Liver (tissue), 9 donors: ENCODE data around the gene TM4SF18. TPM values are rescaled to one million over a fixed set of nuclear protein-coding genes. Genes with fewer than 3 reads are reported as not detected.
A peak's percentile ranks its signal among the peaks of the same experiment; 100 is the strongest.
"Not testable (repeated sequence)": the region's sequence is repeated elsewhere in the genome, so short reads cannot be mapped to it uniquely, and the experiment has no call there.

Experiments
- DNase-seq: peaks from one replicate; pipeline ENCODE4 v3.0.0-alpha.2; 2017; ENCODE audit warnings: low spot score
- H3K27ac ChIP-seq, 2 donors: one replicate each; pipeline ENCODE4 v1.7.0; 2013; ENCODE audit warnings: inconsistent platforms in 2 of 2, low read length in 2 of 2, control low read depth in 1 of 2, low read depth in 1 of 2, mild to moderate bottlenecking in 1 of 2
- H3K27me3 ChIP-seq, 4 donors: one replicate each; pipeline versions ENCODE4 v1.6.1 to v1.7.0; 2013; ENCODE audit warnings: low read length in 3 of 4, inconsistent platforms in 1 of 4, mild to moderate bottlenecking in 1 of 4, moderate library complexity in 1 of 4; ENCODE audit not compliant: control insufficient read depth in 4 of 4, insufficient read depth in 4 of 4
- H3K36me3 ChIP-seq, 4 donors: one replicate each; pipeline versions ENCODE4 v1.6.1 to v1.7.0; 2013; ENCODE audit warnings: low read length in 3 of 4, mild to moderate bottlenecking in 3 of 4, low read depth in 1 of 4, moderate library complexity in 1 of 4; ENCODE audit not compliant: control insufficient read depth in 4 of 4, insufficient read depth in 3 of 4
- H3K4me1 ChIP-seq, 4 donors: one replicate each; pipeline versions ENCODE4 v1.6.1 to v1.7.0; 2013; ENCODE audit warnings: low read length in 3 of 4, mild to moderate bottlenecking in 3 of 4, moderate library complexity in 1 of 4; ENCODE audit not compliant: control insufficient read depth in 4 of 4, insufficient read depth in 4 of 4
- H3K4me3 ChIP-seq, 3 donors: one replicate each; pipeline versions ENCODE4 v1.6.1 to v1.7.0; 2013; ENCODE audit warnings: low read length in 3 of 3, control low read depth in 1 of 3, low read depth in 1 of 3, mild to moderate bottlenecking in 1 of 3
- H3K9ac ChIP-seq, 2 donors: one replicate each; pipeline ENCODE4 v1.7.0; 2013; ENCODE audit warnings: low read length in 2 of 2, mild to moderate bottlenecking in 2 of 2, moderate library complexity in 2 of 2, control low read depth in 1 of 2, low read depth in 1 of 2
- H3K9me3 ChIP-seq, 4 donors: one replicate each; pipeline versions ENCODE4 v1.6.1 to v1.7.0; 2013; ENCODE audit warnings: low read length in 3 of 4; ENCODE audit not compliant: control insufficient read depth in 4 of 4
- EGR1 ChIP-seq, 2 donors: IDR thresholded peaks; 2 replicates each; pipeline ENCODE4 v1.6.1; 2016 to 2018; ENCODE audit warnings: antibody characterized with exemption in 2 of 2, low read depth in 2 of 2
- FOXA1 ChIP-seq: IDR thresholded peaks from 2 replicates; pipeline ENCODE4 v1.6.1; 2016; ENCODE audit warnings: antibody characterized with exemption
- FOXA2 ChIP-seq: IDR thresholded peaks from 2 replicates; pipeline ENCODE4 v1.6.1; 2016; ENCODE audit warnings: antibody characterized with exemption
- GABPA ChIP-seq, 2 donors: IDR thresholded peaks in 1 of 2; conservative IDR thresholded peaks in 1 of 2; 2 replicates each; pipeline ENCODE4 v1.6.1; 2016; ENCODE audit warnings: antibody characterized with exemption in 2 of 2, mild to moderate bottlenecking in 1 of 2, moderate library complexity in 1 of 2
- HNF4A ChIP-seq, 2 donors: conservative IDR thresholded peaks; 2 replicates each; pipeline ENCODE4 v1.6.1; 2016; ENCODE audit warnings: antibody characterized with exemption in 2 of 2, mild to moderate bottlenecking in 2 of 2
- HNF4G ChIP-seq: IDR thresholded peaks from 2 replicates; pipeline ENCODE4 v1.6.1; 2016; ENCODE audit warnings: antibody characterized with exemption
- JUND ChIP-seq, 2 donors: IDR thresholded peaks; 2 replicates each; pipeline ENCODE4 v1.6.1; 2016; ENCODE audit warnings: antibody characterized with exemption in 2 of 2
- NR2F2 ChIP-seq: IDR thresholded peaks from 2 replicates; pipeline ENCODE4 v1.6.1; 2016; ENCODE audit warnings: antibody characterized with exemption
- RAD21 ChIP-seq, 2 donors: IDR thresholded peaks; 2 replicates each; pipeline ENCODE4 v1.6.1; 2016; ENCODE audit warnings: antibody characterized with exemption in 2 of 2, mild to moderate bottlenecking in 2 of 2
- RXRA ChIP-seq, 2 donors: IDR thresholded peaks; 2 replicates each; pipeline ENCODE4 v1.6.1; 2017 to 2018; ENCODE audit warnings: antibody characterized with exemption in 2 of 2, mild to moderate bottlenecking in 1 of 2
- SP1 ChIP-seq: IDR thresholded peaks from 2 replicates; pipeline ENCODE4 v1.6.1; 2018; ENCODE audit warnings: antibody characterized with exemption, mild to moderate bottlenecking
- TAF1 ChIP-seq: conservative IDR thresholded peaks from 2 replicates; pipeline ENCODE4 v1.6.1; 2016; ENCODE audit warnings: antibody characterized with exemption, mild to moderate bottlenecking
- YY1 ChIP-seq: IDR thresholded peaks from 2 replicates; pipeline ENCODE4 v1.6.1; 2016; ENCODE audit warnings: antibody characterized with exemption, mild to moderate bottlenecking
- WGBS: extraction: QIAGEN DNeasy Blood & Tissue Kit; methylation state at CpG from one replicate; pipeline ENCODE4 v1.1.7; 2013; 5-methylcytosine and 5-hydroxymethylcytosine counted together
- polyA plus RNA-seq, 2 donors: library from polyadenylated mRNA; stranded (reverse) in 1 of 2; unstranded in 1 of 2; fragments of 200-250 nt in 1 of 2; fragments of >200 nt in 1 of 2; fragmentation: Nextera tagmentation in 1 of 2; extraction: Ambion mirVana in 1 of 2; gene quantifications; one replicate each; pipeline versions ENCODE4 v1.2.1 to v1.2.3, GENCODE V29; 2013 to 2015
- total RNA-seq, 2 donors: library from RNA; depleted of rRNA; stranded (reverse); fragments of >200 nt; gene quantifications; one replicate each; pipeline ENCODE4 v1.2.3, GENCODE V29; 2014
- donor health status: healthy.
- donor health status: healthy.
- donor health status: healthy.
- donor health status: healthy.
- donor health status: healthy.

Gene TM4SF18
- total and polyA plus RNA-seq, 4 donors: 4.9 to 12.6 (median 6.4) TPM

GRCh38 chr3:149381173-149382100 lies 48.0 kb upstream of the TM4SF18 start (continued):
- TF ChIP-seq RAD21 (IDR thresholded peaks at IDR 0.05) (no peak), JUND (IDR thresholded peaks at IDR 0.05) (no peak), TAF1 (no peak), NR2F2 (no peak), FOXA1 (no peak)

GRCh38 chr3:149380220-149380619 lies 46.8 kb upstream of the TM4SF18 start:
- not testable (repeated sequence) for H3K27me3 ChIP-seq, H3K36me3 ChIP-seq, DNase-seq, H3K27ac ChIP-seq, H3K9me3 ChIP-seq, H3K4me3 ChIP-seq, H3K9ac ChIP-seq
- over 99% methylated on average over 22 of the region's 32 CpGs for WGBS
- peaks cover 2 to 17% (median 11%) of the 10 kb centered on the region in 4 donors for H3K4me1 ChIP-seq

- no peak for DNase-seq
- Histone ChIP-seq H3K4me1 (peaks cover 2 to 21% (median 12%) of the 10 kb centered on the region in 4 donors), H3K27ac (peak overlapping the region; percentile 58 to 79), H3K27me3 (no peaks in the 10 kb centered on the region), H3K4me3 (no peak overlapping the region), H3K9me3 (no peaks in the 10 kb centered on the region), H3K36me3 (no peaks in the 10 kb centered on the region), H3K9ac (no peak overlapping the region)
- TF ChIP-seq EGR1 (IDR thresholded peaks at IDR 0.05; ENCODE audit: low read depth in 2 of 2): no peak
- no peak for TF ChIP-seq YY1
- no peak for TF ChIP-seq HNF4A (conservative IDR thresholded peaks at IDR 0.05)
- TF ChIP-seq GABPA (IDR thresholded peaks at IDR 0.05 in 1 of 2, conservative IDR thresholded peaks at IDR 0.05 in 1 of 2): no peak
- TF ChIP-seq HNF4G: no peak
- no peak for TF ChIP-seq TAF1
- WGBS: 90% methylated on average over 9 of the region's 9 CpGs
These were observed 45.3 kb upstream of the TM4SF18 start for GRCh38 chr3:149378478-149379309.

DNA sequence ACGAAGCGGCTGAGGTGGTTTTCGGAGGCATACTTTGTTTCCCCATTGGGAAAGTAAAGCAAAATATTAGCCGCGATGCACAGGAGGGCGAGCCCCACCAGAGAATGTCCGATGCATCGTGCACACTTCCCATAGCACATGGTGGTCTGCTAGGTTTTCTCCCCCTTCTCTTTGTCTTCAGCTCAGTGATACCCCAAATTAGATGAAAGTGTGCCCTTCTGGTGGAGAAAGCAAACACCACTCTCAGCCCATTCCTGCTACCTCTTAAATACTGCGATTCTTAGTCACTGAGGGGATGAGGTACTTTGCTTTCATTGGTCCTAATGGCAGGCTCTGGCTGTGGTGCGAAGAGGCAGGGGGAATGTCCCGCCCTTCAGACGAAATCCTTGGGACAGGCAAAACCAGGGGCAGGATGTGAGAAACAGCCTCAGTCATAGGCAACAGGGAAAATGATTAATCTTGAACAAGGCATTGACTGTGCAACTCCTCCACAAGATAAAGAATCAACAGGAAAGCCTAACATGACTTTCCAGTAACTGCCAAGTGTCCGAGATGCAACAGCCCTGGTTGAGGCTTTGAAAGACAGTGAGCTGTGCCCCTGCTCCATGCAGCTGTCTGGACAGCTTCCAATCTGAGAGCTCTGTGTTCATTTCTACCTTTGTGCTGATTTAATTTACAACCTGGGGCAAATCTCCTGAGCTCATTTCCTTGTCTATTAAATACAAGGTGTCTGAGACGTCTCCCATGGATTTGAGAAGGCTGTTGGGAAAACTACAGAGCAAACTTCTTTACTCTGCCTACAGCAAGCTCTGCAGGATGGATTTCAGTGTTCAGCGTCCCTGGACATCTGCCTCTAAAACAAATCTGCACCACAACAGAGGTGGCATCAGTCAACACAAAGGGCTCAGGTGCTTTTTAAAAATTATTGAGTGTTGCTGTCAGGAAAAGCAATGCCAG lies 44.2 kb upstream of the TM4SF18 start, which contains the start of gene TM4SF1:
Gene TM4SF1, minus strand, starts transcription at position 242 of the 957 bp plus-strand sequence. Its CDS starts 102 bp downstream, at position 140.
- Histone ChIP-seq H3K4me3 (peak within 1 kb of the TSS; percentile 42 to 67 (median 45)), H3K9me3 (no peaks in the 10 kb centered on the region), H3K27me3 (no peaks in the 10 kb centered on the region), H3K36me3 (peaks cover 0 to 3% (median 0%) of the 10 kb centered on the region in 4 donors), H3K9ac (peak within 1 kb of the TSS; percentile 35 to 71), H3K27ac (peak within 1 kb of the TSS; percentile 58 to 79), H3K4me1 (peaks cover 2 to 25% (median 14%) of the 10 kb centered on the region in 4 donors)
- DNase-seq: no peak
- TF ChIP-seq SP1 (peak; percentile 38), GABPA (IDR thresholded peaks at IDR 0.05 in 1 of 2, conservative IDR thresholded peaks at IDR 0.05 in 1 of 2) (no peak), FOXA2 (peak; percentile 22), TAF1 (peak; percentile 81), RAD21 (IDR thresholded peaks at IDR 0.05) (no peak), RXRA (IDR thresholded peaks at IDR 0.05) (peak in 1 of 2 donors; percentile 22), YY1 (peak; percentile 2), EGR1 (IDR thresholded peaks at IDR 0.05; ENCODE audit: low read depth in 2 of 2) (no peak), NR2F2 (peak; percentile 17)
- 61% methylated on average over 15 of the region's 15 CpGs for WGBS
